CD4-positive, alpha-beta T cell treated with Interleukin-10 for 1 hour (primary cell): Measurements from ENCODE around the gene PNMA6E.
A peak's percentile ranks its signal among the peaks of the same experiment; 100 is the strongest.

ENCODE experiments used
- DNase-seq: peaks from one replicate; pipeline ENCODE4 v3.0.0-alpha.2; 2020

Gene PNMA6E

GRCh38 chrX:153434801-153435200 is 33.7 kb upstream of the PNMA6E start:
- no peak for DNase-seq

GRCh38 chrX:153433781-153434285 is 32.7 kb upstream of the PNMA6E start:
- DNase-seq = no peak

DNA sequence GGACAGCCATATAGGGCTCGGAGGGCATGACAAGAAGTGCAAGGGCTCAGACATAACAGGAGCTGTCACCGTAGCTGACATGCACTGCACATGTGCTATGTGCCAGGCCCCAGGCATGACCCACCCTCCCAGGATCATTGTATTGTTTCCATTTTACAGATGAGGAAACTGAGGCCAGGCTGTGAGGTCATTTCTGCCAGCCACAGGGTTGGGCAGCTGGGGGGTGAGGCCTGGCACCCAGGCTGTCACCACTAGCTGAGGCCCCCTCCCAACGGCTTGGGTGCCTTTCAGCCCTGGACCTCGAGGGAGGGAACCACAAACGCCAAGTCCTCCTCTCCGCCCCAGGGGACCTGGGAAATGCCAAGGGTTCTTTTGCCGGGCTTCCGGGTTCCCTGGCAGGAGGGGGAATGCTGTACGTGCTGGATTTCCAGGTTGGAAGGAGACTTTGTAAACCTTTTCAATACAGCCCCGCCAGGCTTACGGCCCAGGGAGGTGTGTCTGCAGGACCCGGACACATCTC is 32.1 kb upstream of the PNMA6E start:
- DNase-seq = no peak

DNA sequence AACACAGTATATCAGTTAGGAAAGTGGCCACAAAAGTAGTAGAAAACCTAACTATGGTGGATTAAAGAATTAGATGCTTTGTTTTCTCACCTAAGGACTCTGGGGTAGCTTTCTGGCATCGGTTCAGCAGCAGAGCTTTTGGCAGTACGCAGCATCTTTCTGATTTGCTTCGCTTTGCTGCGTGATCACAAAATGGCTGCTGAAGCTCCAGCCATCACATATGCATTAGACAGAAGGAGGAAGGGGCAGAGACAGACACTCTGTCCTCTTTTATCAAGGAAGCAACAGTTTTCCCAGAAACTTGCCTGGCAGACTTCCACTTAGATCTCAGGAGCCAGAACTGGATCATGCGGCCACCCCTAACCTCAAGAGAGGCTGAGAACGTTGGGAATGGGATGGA is 29.6 kb upstream of the PNMA6E start:
- no peak for DNase-seq

GRCh38 chrX:153426204-153426603 is 25.1 kb upstream of the PNMA6E start:
- DNase-seq = no peak

DNA sequence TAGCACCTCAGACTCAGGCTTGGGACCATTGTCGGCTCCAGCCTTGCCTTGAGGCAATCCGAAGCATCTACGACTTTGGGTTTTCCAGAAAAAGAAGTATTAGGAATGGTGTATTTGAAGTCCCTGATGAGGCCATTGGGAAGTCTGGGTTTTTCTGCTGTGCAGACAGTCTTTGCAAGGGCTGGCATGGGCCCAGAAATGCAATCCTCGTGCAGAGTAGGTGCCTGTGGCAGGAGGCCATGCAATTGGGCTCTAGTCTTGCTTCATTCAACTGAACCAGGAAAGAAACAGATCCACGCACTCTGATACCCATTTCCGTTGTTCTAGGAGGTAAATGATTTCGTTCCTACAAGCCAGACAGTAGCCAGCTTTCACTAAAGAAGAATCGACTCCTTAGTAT is 22.5 kb upstream of the PNMA6E start:
- DNase-seq = no peak

DNA sequence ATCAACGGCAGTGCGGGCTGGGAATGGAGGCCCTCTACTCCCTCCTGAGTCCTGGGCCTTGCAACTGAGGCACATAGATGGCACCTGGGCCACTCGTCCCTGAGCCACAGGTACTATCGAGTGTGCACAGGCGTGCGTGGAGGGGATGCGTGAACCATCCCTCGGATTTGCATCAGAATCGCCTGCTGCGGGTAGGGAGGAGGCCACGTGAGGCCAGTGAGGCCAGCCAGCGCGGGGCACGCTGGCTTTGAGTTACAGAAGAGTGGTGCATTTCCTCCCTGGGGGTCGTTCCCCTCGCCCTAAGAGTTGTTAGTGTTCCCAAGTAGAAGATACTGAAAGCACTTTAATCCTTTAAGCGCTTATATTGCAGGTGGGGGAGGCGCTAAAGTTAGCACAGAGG is 20.7 kb upstream of the PNMA6E start:
- no peak for DNase-seq

GRCh38 chrX:153420851-153421599 is 19.9 kb upstream of the PNMA6E start:
- no peak for DNase-seq

DNA sequence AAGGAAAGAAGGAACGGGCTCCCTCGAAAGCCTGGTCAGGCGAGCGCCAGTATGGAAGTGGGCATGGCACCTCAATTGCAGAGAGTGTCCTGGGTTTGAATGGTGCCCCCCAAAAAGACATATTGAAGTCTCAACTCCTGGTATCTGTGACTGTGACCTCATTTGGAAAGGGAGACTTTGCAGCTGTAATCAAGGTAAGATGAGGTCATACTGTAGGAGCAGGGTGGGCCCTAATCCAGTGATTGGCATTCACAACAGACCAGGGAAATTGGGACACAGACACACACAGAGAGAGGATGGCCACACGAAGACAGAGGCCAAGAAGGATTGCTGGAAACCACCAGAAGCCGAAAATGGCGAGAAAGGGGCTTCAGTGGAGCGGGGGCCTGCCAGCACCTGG is 16.5 kb upstream of the PNMA6E start:
- no peak for DNase-seq

GRCh38 chrX:153416781-153417450 is 15.8 kb upstream of the PNMA6E start:
- no peak for DNase-seq

DNA sequence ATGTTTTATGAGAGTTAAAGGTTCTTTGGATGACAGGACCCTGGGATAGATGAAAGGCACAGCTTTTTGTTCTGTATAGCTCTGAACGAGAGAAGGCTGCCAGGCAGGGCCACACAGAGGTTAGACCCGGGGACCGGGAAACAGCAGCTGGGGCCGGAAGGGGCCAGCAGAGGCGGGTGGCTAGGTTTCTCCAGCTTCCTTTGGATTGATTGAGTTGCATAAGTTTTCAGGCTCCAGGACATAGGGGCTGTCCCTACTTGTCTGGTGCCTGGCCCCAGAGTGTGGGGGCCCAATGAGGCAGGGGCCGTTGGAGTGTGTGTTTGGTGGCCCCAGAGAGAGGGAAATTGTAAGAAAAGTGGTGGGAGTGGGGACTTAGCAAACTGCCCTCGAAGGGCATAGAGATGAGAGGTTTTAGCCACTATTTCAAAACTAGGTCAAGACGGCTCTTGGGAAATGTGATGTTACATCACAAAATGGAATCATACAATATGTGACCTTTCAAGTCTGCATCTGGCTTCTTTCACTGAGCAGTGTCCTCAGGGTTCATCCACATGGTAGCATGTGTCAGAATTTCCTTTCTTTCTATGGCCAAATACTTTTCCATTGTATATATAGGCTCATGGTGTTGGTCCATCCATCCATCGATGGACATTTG is 13.8 kb upstream of the PNMA6E start:
- no peak for DNase-seq

DNA sequence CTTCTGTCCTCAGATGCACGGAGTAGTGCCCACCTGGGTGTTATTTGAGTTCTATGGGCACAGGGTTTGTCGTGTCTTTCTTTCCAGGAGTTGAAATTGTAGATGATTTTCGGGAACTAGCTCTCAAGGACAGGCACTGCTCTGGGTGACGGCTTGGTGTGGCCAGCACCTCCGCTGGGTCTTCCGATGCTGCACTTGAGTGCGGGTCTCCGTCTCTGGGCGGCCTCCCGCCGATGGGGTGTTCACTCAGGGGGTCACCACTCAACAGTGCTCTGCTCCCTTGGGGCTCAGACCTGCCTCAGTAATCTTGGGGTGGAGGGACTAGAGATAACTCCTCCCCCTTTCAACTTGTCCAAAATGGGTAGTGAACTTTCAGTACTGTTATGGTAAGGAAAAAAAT is 12.6 kb upstream of the PNMA6E start:
- no peak for DNase-seq

GRCh38 chrX:153412746-153413720 is 11.9 kb upstream of the PNMA6E start:
- DNase-seq = no peak

GRCh38 chrX:153411988-153412574 is 10.9 kb upstream of the PNMA6E start:
- no peak for DNase-seq

DNA sequence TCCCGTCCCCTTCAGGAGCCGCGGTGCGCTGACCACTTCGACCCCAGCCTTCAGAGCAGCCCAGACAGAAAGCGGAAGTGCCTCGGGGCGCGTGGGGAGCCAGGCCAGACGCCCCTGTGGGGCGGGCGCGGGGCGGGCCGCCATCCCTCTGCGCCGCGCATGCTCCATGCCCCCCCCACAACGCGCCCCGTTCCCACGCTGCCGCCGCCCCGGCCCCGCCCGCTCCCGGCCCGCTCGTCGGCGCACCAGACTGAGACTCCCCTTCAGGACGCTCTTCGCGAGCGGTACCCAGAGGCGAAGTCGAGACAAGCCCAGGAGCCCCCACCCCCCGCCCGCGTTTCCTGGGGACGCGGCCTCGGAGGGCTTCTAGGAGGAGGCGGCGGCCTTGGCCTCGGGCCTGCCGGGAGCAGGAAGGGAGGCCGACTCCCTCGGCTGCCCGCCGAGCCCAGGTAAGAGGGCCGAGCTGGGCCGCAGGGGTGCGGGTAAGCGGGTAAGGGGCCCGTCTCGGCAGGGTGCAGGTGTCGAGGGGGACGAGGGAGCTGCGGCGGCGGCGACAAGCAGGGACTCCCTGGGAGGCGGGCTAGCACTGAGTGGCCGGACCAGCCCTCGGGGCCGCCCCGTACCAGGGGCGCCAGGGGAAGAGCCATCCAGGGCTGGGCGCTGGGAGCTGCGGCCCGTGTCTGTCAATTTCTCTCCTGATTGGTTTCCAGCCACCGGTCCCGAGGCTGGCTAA is 10.3 kb upstream of the PNMA6E start, which contains the start of gene ZFP92:
ZFP92 (plus strand) TSS at position 218 of the 733 bp plus-strand sequence. CDS start 6,851 bp downstream, outside the sequence.
- DNase-seq = peak; percentile 14

DNA sequence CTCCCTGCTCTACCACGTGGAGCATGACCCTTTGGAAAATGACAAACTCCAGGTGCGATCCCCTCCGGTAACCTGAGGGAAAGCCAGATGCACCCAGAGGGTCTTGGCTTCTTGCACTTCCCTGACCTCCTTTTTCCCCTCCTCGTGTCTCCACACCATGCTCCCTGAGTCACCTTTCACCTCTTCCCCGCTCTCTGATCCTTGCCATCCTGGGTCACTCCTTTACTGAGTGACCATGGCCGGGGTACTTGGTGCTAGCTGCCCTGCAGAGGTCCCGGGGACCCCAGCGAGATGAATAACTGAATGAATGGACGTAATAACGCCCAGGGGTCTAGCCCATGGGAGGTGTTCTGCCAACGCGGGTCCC is 9.7 kb upstream of the PNMA6E start:
- DNase-seq = no peak

- DNase-seq = no peak
Observed at GRCh38 chrX:153410373-153410772, 9.2 kb upstream of the PNMA6E start.

- no peak for DNase-seq
Observed at GRCh38 chrX:153409414-153410101, 8.4 kb upstream of the PNMA6E start.

GRCh38 chrX:153408871-153409351 is 7.8 kb upstream of the PNMA6E start:
- DNase-seq = no peak

DNA sequence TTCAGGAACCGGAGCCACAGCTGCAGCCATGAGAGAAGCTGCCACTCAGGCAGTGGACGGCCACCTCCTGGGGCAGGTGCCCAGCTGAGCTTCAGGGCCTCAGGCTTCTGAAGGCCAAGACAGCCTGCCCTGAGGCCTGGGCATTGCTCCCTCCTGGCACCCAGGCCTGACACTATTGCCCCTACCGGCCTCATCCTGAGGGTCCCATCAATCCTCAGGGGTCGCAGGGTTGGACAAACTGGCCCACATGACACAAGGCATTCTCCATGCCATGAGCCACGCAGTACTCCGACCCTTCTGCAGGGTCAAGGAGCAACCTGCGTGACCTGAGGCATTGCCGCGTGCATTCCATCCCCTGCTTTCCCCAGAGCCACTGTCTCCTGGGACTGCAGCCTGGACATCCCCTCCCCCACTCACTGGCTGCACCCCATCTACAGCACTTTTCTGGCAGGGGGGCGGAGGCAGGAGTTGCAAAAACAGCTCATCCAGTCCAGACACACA is 7.1 kb upstream of the PNMA6E start:
- DNase-seq = no peak
